Measurements from ENCODE around the gene OAS1. TPM values are rescaled to one million over a fixed set of nuclear protein-coding genes. Genes with fewer than 3 reads are reported as not detected.
"Not testable (repeated sequence)": the region's sequence is repeated elsewhere in the genome, so short reads cannot be mapped to it uniquely, and the experiment has no call there.

OAS1 gene
- total RNA-seq, 2 donors from 2014 or later = 8.2 to 14.2 TPM

- H3K4me1 ChIP-seq (replicated peaks) = no peaks in the 10 kb centered on the region
- no peak overlapping the region for H3K27ac ChIP-seq
- no peaks in the 10 kb centered on the region for H3K9me3 ChIP-seq
- DNase-seq (ENCODE audit: low spot score) = no peak
- no peak overlapping the region for H3K4me3 ChIP-seq
- intact Hi-C loops (cut with DNase I) = no loop called here
- 95% methylated on average over 1 of the region's 1 CpG for WGBS
- TF ChIP-seq POLR2A (IDR thresholded peaks at IDR 0.05) = no peak
- no peak for TF ChIP-seq POLR2AphosphoS5 (IDR thresholded peaks at IDR 0.05)
- TF ChIP-seq CTCF (IDR thresholded peaks at IDR 0.05) = no peak
- H3K27me3 ChIP-seq (replicated peaks; ENCODE audit: insufficient read depth) = no peaks in the 10 kb centered on the region
- H3K36me3 ChIP-seq = no peaks in the 10 kb centered on the region
These were observed 6.4 kb downstream of the OAS1 start for GRCh38 chr12:112913038-112913688.

- H3K27ac ChIP-seq; H3K4me3 ChIP-seq; H3K4me1 ChIP-seq (replicated peaks); intact Hi-C loops (cut with DNase I); H3K27me3 ChIP-seq (replicated peaks; ENCODE audit: insufficient read depth); DNase-seq (ENCODE audit: low spot score); H3K36me3 ChIP-seq; H3K9me3 ChIP-seq: not testable (repeated sequence)
- WGBS = 97% methylated on average over 2 of the region's 2 CpGs
These were observed 7.1 kb downstream of the OAS1 start for GRCh38 chr12:112913888-112914287.

GRCh38 chr12:112916270-112916669, 9.5 kb downstream of the OAS1 start:
- WGBS = 36% methylated on average over 5 of the region's 5 CpGs
- no peaks in the 10 kb centered on the region for H3K4me1 ChIP-seq (replicated peaks)
- DNase-seq (ENCODE audit: low spot score) = peak; percentile 90
- H3K36me3 ChIP-seq = no peaks in the 10 kb centered on the region
- H3K9me3 ChIP-seq = no peaks in the 10 kb centered on the region
- no peak overlapping the region for H3K27ac ChIP-seq
- H3K27me3 ChIP-seq (replicated peaks; ENCODE audit: insufficient read depth) = no peaks in the 10 kb centered on the region
- TF ChIP-seq POLR2A (IDR thresholded peaks at IDR 0.05) (no peak), CTCF (IDR thresholded peaks at IDR 0.05) (no peak), POLR2AphosphoS5 (IDR thresholded peaks at IDR 0.05) (peak; percentile 77)
- intact Hi-C loops (cut with DNase I) = no loop called here
- no peak overlapping the region for H3K4me3 ChIP-seq

- 68% methylated on average over 6 of the region's 6 CpGs for WGBS
- Histone ChIP-seq H3K36me3 (no peaks in the 10 kb centered on the region), H3K4me1 (replicated peaks) (no peaks in the 10 kb centered on the region), H3K4me3 (no peak overlapping the region), H3K27me3 (replicated peaks; ENCODE audit: insufficient read depth) (no peaks in the 10 kb centered on the region), H3K9me3 (no peaks in the 10 kb centered on the region), H3K27ac (no peak overlapping the region)
- no peak for TF ChIP-seq POLR2AphosphoS5 (IDR thresholded peaks at IDR 0.05)
- TF ChIP-seq CTCF (IDR thresholded peaks at IDR 0.05) = no peak
- TF ChIP-seq POLR2A (IDR thresholded peaks at IDR 0.05) = no peak
- intact Hi-C loops (cut with DNase I) = no loop called here
- no peak for DNase-seq (ENCODE audit: low spot score)
These were observed 12.4 kb downstream of the OAS1 start for GRCh38 chr12:112919121-112919520.

- no peak for DNase-seq (ENCODE audit: low spot score)
- no peak for TF ChIP-seq POLR2A (IDR thresholded peaks at IDR 0.05)
- no peak for TF ChIP-seq CTCF (IDR thresholded peaks at IDR 0.05)
- TF ChIP-seq POLR2AphosphoS5 (IDR thresholded peaks at IDR 0.05) = no peak
- 30% methylated on average over 7 of the region's 7 CpGs for WGBS
- no peaks in the 10 kb centered on the region for H3K9me3 ChIP-seq
- no peak overlapping the region for H3K27ac ChIP-seq
- no peaks in the 10 kb centered on the region for H3K4me1 ChIP-seq (replicated peaks)
- intact Hi-C loops (cut with DNase I) = no loop called here
- H3K4me3 ChIP-seq = no peak overlapping the region
- no peaks in the 10 kb centered on the region for H3K27me3 ChIP-seq (replicated peaks; ENCODE audit: insufficient read depth)
- H3K36me3 ChIP-seq = no peaks in the 10 kb centered on the region
These were observed 18.2 kb downstream of the OAS1 start for GRCh38 chr12:112924986-112925385.

- not testable (repeated sequence) for DNase-seq (ENCODE audit: low spot score)
- 36% methylated on average over 7 of the region's 7 CpGs for WGBS
These were observed 19.8 kb downstream of the OAS1 start for GRCh38 chr12:112926416-112927033.

More at GRCh38 chr12:112926416-112927033, 19.8 kb downstream of the OAS1 start:
- H3K36me3 ChIP-seq; H3K9me3 ChIP-seq; H3K4me3 ChIP-seq; intact Hi-C loops (cut with DNase I); H3K4me1 ChIP-seq (replicated peaks); H3K27me3 ChIP-seq (replicated peaks; ENCODE audit: insufficient read depth); H3K27ac ChIP-seq: not testable (repeated sequence)
